Measurements from ENCODE around the gene CAMK1G. TPM values are rescaled to one million over a fixed set of nuclear protein-coding genes. Genes with fewer than 3 reads are reported as not detected.

Gene CAMK1G
- total and polyA plus RNA-seq, 9 of the 15 experiments (the other 6 are each of a cell fraction or from before 2014, with no cell fraction given), result not detected

DNA sequence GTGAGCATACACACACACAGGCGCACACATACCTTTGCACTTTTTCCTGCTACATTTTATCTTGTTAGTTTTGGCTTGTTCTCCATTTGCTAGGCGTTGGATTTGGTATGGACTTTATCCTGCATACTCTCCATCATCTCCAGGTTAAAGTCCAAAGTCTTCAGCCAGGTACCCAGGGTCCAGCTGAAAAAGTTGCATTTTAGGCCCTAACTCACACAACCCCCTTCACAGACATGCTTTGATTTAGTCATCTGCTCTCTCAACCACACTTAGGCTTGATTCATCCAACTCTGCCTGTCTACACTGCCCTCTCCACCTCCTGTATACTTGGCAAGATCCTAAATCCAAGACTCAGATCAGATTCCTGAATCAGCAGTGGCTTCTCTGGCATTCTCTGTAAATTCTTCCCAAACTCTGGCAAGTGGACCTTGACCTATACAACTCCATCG is 79.4 kb downstream of the CAMK1G start:
- in situ Hi-C loops (cut with MboI) (no loop called here), intact Hi-C loops (cut with micrococcal nuclease) (no loop called here)
- FAIRE-seq (no peak), DNase-seq (ENCODE audit: extremely low read depth in 1 of 4, low spot score in 3 of 4) (no peak), ATAC-seq (no peak)
- Histone ChIP-seq H3K27me3 (ENCODE audit: control insufficient read depth in 2 of 2, insufficient read depth in 2 of 2, low read length in 2 of 2) (no peaks in the 10 kb centered on the region; a peak in 1 of 5 replicates), H2AFZ (ENCODE audit: low read depth, low read length) (no peak overlapping the region), H3K27ac (ENCODE audit: extremely low read depth, low read depth, low read length) (no peak overlapping the region), H3K36me3 (ENCODE audit: control insufficient read depth, insufficient read depth, low read length) (no peaks in the 10 kb centered on the region), H3K9ac (ENCODE audit: insufficient read depth in 1 of 2, low read depth in 2 of 2, low read length in 2 of 2) (no peak overlapping the region), H3K9me3 (replicated peaks; ENCODE audit: control insufficient read depth, insufficient read depth, low read depth, low read length) (no peaks in the 10 kb centered on the region), H3K4me3 (no peak overlapping the region), H3K4me2 (ENCODE audit: insufficient read depth, low read length) (no peak overlapping the region), H4K20me1 (replicated peaks; ENCODE audit: control insufficient read depth, insufficient read depth, low read length) (no peaks in the 10 kb centered on the region), H3K79me2 (ENCODE audit: control insufficient read depth, insufficient read depth, low read length) (no peaks in the 10 kb centered on the region), H3K4me1 (replicated peaks in 1 of 2; ENCODE audit: control insufficient read depth in 2 of 2, insufficient read depth in 2 of 2, low read length in 2 of 2) (peaks cover 0 to 9% of the 10 kb centered on the region in 2 experiments; a peak in 2 of 5 replicates), H3K9me1 (ENCODE audit: control insufficient read depth, insufficient read depth, low read length) (no peaks in the 10 kb centered on the region)
- no TSS peak for BruUV-seq (replicated peaks)
- POLR2A ChIA-PET, result interaction anchor here (0.7 to 2.3 kb wide), 2 partner anchors 10 to 12 kb away, joined by 3 to 9 read pairs; partner anchors contain the start of genes G0S2 and LAMB3
- WGBS (ENCODE audit: insufficient coverage, low coverage, missing lambda C conversion rate), result 46% methylated on average over 3 of the region's 3 CpGs
- CTCF ChIA-PET (ENCODE audit: low intra/inter-chr PET ratio), result no interaction called here
- TF ChIP-seq ZNF175 (CRISPR knock-in tag; IDR thresholded peaks at IDR 0.05; ENCODE audit: low read depth) (no peak), ZC3H11A (IDR thresholded peaks at IDR 0.05; ENCODE audit: low read depth, low read length) (no peak), NBN (IDR thresholded peaks at IDR 0.05; ENCODE audit: low read depth) (no peak)

Small RNA genes within 50 kb of the gene (microRNA-seq; reads per million reads assigned to microRNA genes)
- not detected for gene MIR4260 (ENCODE audit: borderline microRNAs expressed)

Other genes starting within 250 kb of the CAMK1G start
- gene LAMB3, start 68.7 kb downstream of the CAMK1G start, total RNA-seq (2014; rRNA removed), result 0.91 and 1.0 TPM in 2 replicates
- gene LAMB3, start 68.7 kb downstream of the CAMK1G start, total RNA-seq (2014; rRNA removed; fragmentation: Illumina TruSeq; extraction: Trizol), result 0.61 and 1.3 TPM in 2 replicates
- 0.91 and 0.94 TPM in 2 replicates for gene LAMB3, start 68.7 kb downstream of the CAMK1G start, total RNA-seq (2015; rRNA removed; fragmentation: Illumina TruSeq; extraction: Trizol)
- 1.3 and 1.9 TPM in 2 replicates for gene LAMB3, start 68.7 kb downstream of the CAMK1G start, total RNA-seq (2021)
- 0.42 and 0.72 TPM in 2 replicates for gene LAMB3, start 68.7 kb downstream of the CAMK1G start, polyA plus RNA-seq (2011; rRNA removed)
- gene LAMB3, start 68.7 kb downstream of the CAMK1G start, polyA plus RNA-seq (2014; fragmentation: Illumina TruSeq; extraction: Trizol), result 0.67 and 0.97 TPM in 2 replicates
- gene LAMB3, start 68.7 kb downstream of the CAMK1G start, polyA plus RNA-seq (2014; fragmentation: Nextera tagmentation; extraction: Ambion mirVana), result under 1 TPM; 0.08 to 0.21 TPM
- 1.0 and 3.1 TPM in 2 replicates for gene LAMB3, start 68.7 kb downstream of the CAMK1G start, polyA plus RNA-seq (2014; rRNA removed)
- 60.4 and 79.0 TPM in 2 replicates for gene G0S2, start 91.7 kb downstream of the CAMK1G start, total RNA-seq (2014; rRNA removed)
- 10.6 and 11.4 TPM in 2 replicates for gene G0S2, start 91.7 kb downstream of the CAMK1G start, total RNA-seq (2014; rRNA removed; fragmentation: Illumina TruSeq; extraction: Trizol)
- gene G0S2, start 91.7 kb downstream of the CAMK1G start, total RNA-seq (2015; rRNA removed; fragmentation: Illumina TruSeq; extraction: Trizol), result 4.2 and 5.6 TPM in 2 replicates
- 37.4 and 39.5 TPM in 2 replicates for gene G0S2, start 91.7 kb downstream of the CAMK1G start, total RNA-seq (2021)
- 0.18 and 0.30 TPM in 2 replicates for gene G0S2, start 91.7 kb downstream of the CAMK1G start, polyA plus RNA-seq (2011; rRNA removed)
- gene G0S2, start 91.7 kb downstream of the CAMK1G start, polyA plus RNA-seq (2014; fragmentation: Illumina TruSeq; extraction: Trizol), result 11.7 and 24.0 TPM in 2 replicates
- gene G0S2, start 91.7 kb downstream of the CAMK1G start, polyA plus RNA-seq (2014; fragmentation: Nextera tagmentation; extraction: Ambion mirVana), result 1 to 10 TPM; 4.9 to 8.9 TPM
- gene G0S2, start 91.7 kb downstream of the CAMK1G start, polyA plus RNA-seq (2014; rRNA removed), result 65.6 and 70.4 TPM in 2 replicates
- gene HSD11B1, start 121.1 kb downstream of the CAMK1G start, total RNA-seq (2014; rRNA removed), result not detected in 2 replicates
- not detected in 2 replicates for gene HSD11B1, start 121.1 kb downstream of the CAMK1G start, total RNA-seq (2014; rRNA removed; fragmentation: Illumina TruSeq; extraction: Trizol)
- not detected in 2 replicates for gene HSD11B1, start 121.1 kb downstream of the CAMK1G start, total RNA-seq (2015; rRNA removed; fragmentation: Illumina TruSeq; extraction: Trizol)
- 0.16 TPM in 1 of 2 replicates, not detected in the other for gene HSD11B1, start 121.1 kb downstream of the CAMK1G start, total RNA-seq (2021)
- gene HSD11B1, start 121.1 kb downstream of the CAMK1G start, polyA plus RNA-seq (2011; rRNA removed), result not detected in 2 replicates
- gene HSD11B1, start 121.1 kb downstream of the CAMK1G start, polyA plus RNA-seq (2014; fragmentation: Illumina TruSeq; extraction: Trizol), result not detected in 2 replicates
- gene HSD11B1, start 121.1 kb downstream of the CAMK1G start, polyA plus RNA-seq (2014; fragmentation: Nextera tagmentation; extraction: Ambion mirVana), result under 1 TPM in 1 of 2 experiments, not detected in 1; 0.04 TPM
- gene HSD11B1, start 121.1 kb downstream of the CAMK1G start, polyA plus RNA-seq (2014; rRNA removed), result not detected in 2 replicates
- gene TRAF3IP3, start 172.3 kb downstream of the CAMK1G start, total RNA-seq (2014; rRNA removed), result 1.1 TPM in 1 of 2 replicates, not detected in the other
- 0.15 and 0.26 TPM in 2 replicates for gene TRAF3IP3, start 172.3 kb downstream of the CAMK1G start, total RNA-seq (2014; rRNA removed; fragmentation: Illumina TruSeq; extraction: Trizol)
- 0.34 and 0.36 TPM in 2 replicates for gene TRAF3IP3, start 172.3 kb downstream of the CAMK1G start, total RNA-seq (2015; rRNA removed; fragmentation: Illumina TruSeq; extraction: Trizol)
- 0.56 and 0.80 TPM in 2 replicates for gene TRAF3IP3, start 172.3 kb downstream of the CAMK1G start, total RNA-seq (2021)
- 0.06 and 0.12 TPM in 2 replicates for gene TRAF3IP3, start 172.3 kb downstream of the CAMK1G start, polyA plus RNA-seq (2011; rRNA removed)
- 0.31 TPM in 1 of 2 replicates, not detected in the other for gene TRAF3IP3, start 172.3 kb downstream of the CAMK1G start, polyA plus RNA-seq (2014; fragmentation: Illumina TruSeq; extraction: Trizol)
- under 1 TPM; 0.21 to 0.45 TPM for gene TRAF3IP3, start 172.3 kb downstream of the CAMK1G start, polyA plus RNA-seq (2014; fragmentation: Nextera tagmentation; extraction: Ambion mirVana)
- 0.29 and 0.57 TPM in 2 replicates for gene TRAF3IP3, start 172.3 kb downstream of the CAMK1G start, polyA plus RNA-seq (2014; rRNA removed)
- 4.0 and 4.3 TPM in 2 replicates for gene C1orf74, start 200.8 kb downstream of the CAMK1G start, total RNA-seq (2014; rRNA removed)
- 5.7 and 6.5 TPM in 2 replicates for gene C1orf74, start 200.8 kb downstream of the CAMK1G start, total RNA-seq (2014; rRNA removed; fragmentation: Illumina TruSeq; extraction: Trizol)
- 5.7 and 6.5 TPM in 2 replicates for gene C1orf74, start 200.8 kb downstream of the CAMK1G start, total RNA-seq (2015; rRNA removed; fragmentation: Illumina TruSeq; extraction: Trizol)
- 4.7 and 4.9 TPM in 2 replicates for gene C1orf74, start 200.8 kb downstream of the CAMK1G start, total RNA-seq (2021)
- 5.8 and 7.4 TPM in 2 replicates for gene C1orf74, start 200.8 kb downstream of the CAMK1G start, polyA plus RNA-seq (2011; rRNA removed)
- gene C1orf74, start 200.8 kb downstream of the CAMK1G start, polyA plus RNA-seq (2014; fragmentation: Illumina TruSeq; extraction: Trizol), result 5.3 and 5.7 TPM in 2 replicates
- 1 to 10 TPM; 5.7 to 7.6 TPM for gene C1orf74, start 200.8 kb downstream of the CAMK1G start, polyA plus RNA-seq (2014; fragmentation: Nextera tagmentation; extraction: Ambion mirVana)
- 4.0 and 4.9 TPM in 2 replicates for gene C1orf74, start 200.8 kb downstream of the CAMK1G start, polyA plus RNA-seq (2014; rRNA removed)
- 0.32 and 0.37 TPM in 2 replicates for gene IRF6, start 222.4 kb downstream of the CAMK1G start, total RNA-seq (2014; rRNA removed)
- gene IRF6, start 222.4 kb downstream of the CAMK1G start, total RNA-seq (2014; rRNA removed; fragmentation: Illumina TruSeq; extraction: Trizol), result 0.22 and 0.25 TPM in 2 replicates
- 0.08 and 0.11 TPM in 2 replicates for gene IRF6, start 222.4 kb downstream of the CAMK1G start, total RNA-seq (2015; rRNA removed; fragmentation: Illumina TruSeq; extraction: Trizol)
- gene IRF6, start 222.4 kb downstream of the CAMK1G start, total RNA-seq (2021), result 0.20 and 0.29 TPM in 2 replicates
- 0.64 and 0.65 TPM in 2 replicates for gene IRF6, start 222.4 kb downstream of the CAMK1G start, polyA plus RNA-seq (2011; rRNA removed)
- gene IRF6, start 222.4 kb downstream of the CAMK1G start, polyA plus RNA-seq (2014; fragmentation: Illumina TruSeq; extraction: Trizol), result 0.10 and 0.15 TPM in 2 replicates
- under 1 TPM; 0.04 to 0.17 TPM for gene IRF6, start 222.4 kb downstream of the CAMK1G start, polyA plus RNA-seq (2014; fragmentation: Nextera tagmentation; extraction: Ambion mirVana)
- 0.03 and 0.11 TPM in 2 replicates for gene IRF6, start 222.4 kb downstream of the CAMK1G start, polyA plus RNA-seq (2014; rRNA removed)
- gene UTP25, start 244.3 kb downstream of the CAMK1G start, total RNA-seq (2014; rRNA removed), result 10.6 and 11.9 TPM in 2 replicates
- 17.6 and 18.4 TPM in 2 replicates for gene UTP25, start 244.3 kb downstream of the CAMK1G start, total RNA-seq (2014; rRNA removed; fragmentation: Illumina TruSeq; extraction: Trizol)
- gene UTP25, start 244.3 kb downstream of the CAMK1G start, total RNA-seq (2015; rRNA removed; fragmentation: Illumina TruSeq; extraction: Trizol), result 15.3 and 16.6 TPM in 2 replicates
- 10.7 and 12.0 TPM in 2 replicates for gene UTP25, start 244.3 kb downstream of the CAMK1G start, total RNA-seq (2021)
- gene UTP25, start 244.3 kb downstream of the CAMK1G start, polyA plus RNA-seq (2011; rRNA removed), result 10.4 and 12.8 TPM in 2 replicates
- gene UTP25, start 244.3 kb downstream of the CAMK1G start, polyA plus RNA-seq (2014; fragmentation: Illumina TruSeq; extraction: Trizol), result 13.1 and 15.7 TPM in 2 replicates
- gene UTP25, start 244.3 kb downstream of the CAMK1G start, polyA plus RNA-seq (2014; fragmentation: Nextera tagmentation; extraction: Ambion mirVana), result 10 to 100 TPM in 1 of 2 experiments, 1 to 10 TPM in 1; 5.7 to 10.9 TPM
- 8.7 and 9.5 TPM in 2 replicates for gene UTP25, start 244.3 kb downstream of the CAMK1G start, polyA plus RNA-seq (2014; rRNA removed)